HG03378 (cell line): ENCODE data around the gene RANBP2.

Source experiments
- ATAC-seq: cut with Tn5 transposase; IDR thresholded peaks from one replicate; pipeline ENCODE4 v1.9.1; 2021; ENCODE audit warnings: mild to moderate bottlenecking, moderate library complexity; ENCODE audit not compliant: unreplicated experiment

The RANBP2 gene

GRCh38 chr2:108834620-108835019 lies 115.3 kb downstream of the RANBP2 start:
- no peak for ATAC-seq

DNA sequence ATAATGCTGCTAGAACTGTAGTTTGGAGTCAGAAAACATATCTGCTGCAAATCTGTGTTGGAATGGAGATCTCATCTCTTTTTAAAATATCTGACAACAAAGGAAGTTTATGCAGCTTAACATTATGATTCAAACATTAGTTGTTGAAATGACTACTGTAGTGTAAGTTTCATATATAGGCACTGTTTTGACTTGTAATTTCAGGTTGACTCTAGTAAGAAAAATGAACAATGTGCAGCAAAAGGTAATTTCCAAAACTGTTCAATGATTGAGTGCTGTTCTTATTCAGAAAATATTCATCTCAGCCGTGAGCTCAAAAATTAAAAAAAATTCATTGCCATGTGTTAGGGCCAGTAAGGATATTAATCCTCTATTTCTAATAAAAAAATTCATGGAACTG lies 115.8 kb downstream of the RANBP2 start:
- no peak for ATAC-seq
